Stimulated activated naive CD4-positive, alpha-beta T cell treated with Interleukin-2 at 50 U/mL for 16 hours (primary cell): ENCODE results near the gene CHRNA9.
"Not testable (repeated sequence)": the region's sequence is repeated elsewhere in the genome, so short reads cannot be mapped to it uniquely, and the experiment has no call there.

ENCODE experiments used
- DNase-seq: peaks from one replicate; lab custom pipeline; 2025; lab: John Stamatoyannopoulos, UW

CHRNA9 gene, protein sequence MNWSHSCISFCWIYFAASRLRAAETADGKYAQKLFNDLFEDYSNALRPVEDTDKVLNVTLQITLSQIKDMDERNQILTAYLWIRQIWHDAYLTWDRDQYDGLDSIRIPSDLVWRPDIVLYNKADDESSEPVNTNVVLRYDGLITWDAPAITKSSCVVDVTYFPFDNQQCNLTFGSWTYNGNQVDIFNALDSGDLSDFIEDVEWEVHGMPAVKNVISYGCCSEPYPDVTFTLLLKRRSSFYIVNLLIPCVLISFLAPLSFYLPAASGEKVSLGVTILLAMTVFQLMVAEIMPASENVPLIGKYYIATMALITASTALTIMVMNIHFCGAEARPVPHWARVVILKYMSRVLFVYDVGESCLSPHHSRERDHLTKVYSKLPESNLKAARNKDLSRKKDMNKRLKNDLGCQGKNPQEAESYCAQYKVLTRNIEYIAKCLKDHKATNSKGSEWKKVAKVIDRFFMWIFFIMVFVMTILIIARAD

GRCh38 chr4:40334591-40335524 is at the start of gene CHRNA9:
CHRNA9 (plus strand) TSS chr4:40335333; CDS start chr4:40335468, 135 bp downstream.
- no peak for DNase-seq

DNA sequence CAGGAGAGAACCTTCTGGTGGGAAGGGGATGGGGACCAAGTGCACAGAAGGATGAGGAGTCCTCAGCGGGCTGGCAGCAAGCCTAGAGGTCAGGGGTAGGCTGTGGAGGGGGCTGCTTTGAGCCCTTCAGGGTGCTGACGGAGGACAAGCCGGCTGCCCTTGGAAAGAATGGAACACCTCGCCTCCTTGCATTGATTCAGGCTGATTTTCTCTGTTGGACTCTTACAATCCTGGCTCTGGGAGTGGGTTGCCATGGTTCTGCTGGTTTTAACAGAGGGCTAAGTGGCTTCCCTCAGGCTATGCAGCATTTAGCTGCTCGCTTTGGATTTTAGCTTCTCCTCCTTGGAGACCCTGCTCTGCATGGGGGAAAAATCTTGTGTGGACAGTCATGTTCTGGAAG is 49.4 kb upstream of the CHRNA9 start:
- DNase-seq = no peak

DNA sequence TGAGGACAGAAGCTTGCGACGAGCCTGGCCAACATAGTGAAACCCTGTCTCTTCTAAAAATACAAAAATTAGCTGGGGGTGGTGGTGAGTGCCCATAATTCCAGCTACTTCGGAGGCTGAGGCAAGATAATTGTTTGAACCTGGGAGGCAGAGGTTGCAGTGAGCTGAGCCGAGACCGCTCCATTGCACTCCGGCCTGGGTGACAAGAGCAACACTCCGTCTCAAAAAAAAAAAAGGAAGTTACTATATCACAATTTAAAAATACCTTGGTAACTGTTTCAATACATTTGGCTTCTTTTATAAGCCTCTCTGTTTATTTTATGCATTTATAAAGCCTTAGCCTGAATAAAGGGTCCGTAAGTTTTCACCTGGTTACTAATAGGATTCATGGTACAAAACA is 46.6 kb upstream of the CHRNA9 start:
- DNase-seq = no peak

GRCh38 chr4:40289366-40290188 is 45.6 kb upstream of the CHRNA9 start:
- DNase-seq = peak; percentile 18

DNA sequence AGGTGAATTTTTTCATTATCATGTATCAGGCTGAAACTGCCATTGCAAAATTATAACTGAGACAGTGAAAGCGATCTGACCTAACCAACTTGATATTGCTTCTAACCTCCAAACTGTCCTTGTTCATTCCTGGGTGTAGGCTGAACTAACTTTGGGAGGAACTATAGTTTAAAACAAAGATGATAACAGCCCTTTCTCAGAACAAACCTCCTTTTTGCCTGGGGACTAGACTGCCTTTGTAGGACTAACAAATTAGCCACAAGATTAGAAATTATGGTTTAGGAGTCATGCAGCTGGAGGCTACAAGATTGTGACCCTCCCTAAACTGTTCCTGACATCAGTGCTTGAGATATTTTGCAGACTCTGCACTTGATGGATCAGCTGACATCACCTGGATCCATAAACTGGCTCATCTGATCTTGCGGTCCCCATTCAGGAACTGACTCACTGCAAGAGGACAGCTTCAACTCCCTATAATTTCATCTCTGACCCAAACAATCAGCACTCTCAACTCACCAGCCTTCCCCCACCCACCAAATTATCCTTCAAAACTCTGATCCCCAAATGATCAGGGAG is 44.4 kb upstream of the CHRNA9 start:
- peak; percentile 3 for DNase-seq

DNA sequence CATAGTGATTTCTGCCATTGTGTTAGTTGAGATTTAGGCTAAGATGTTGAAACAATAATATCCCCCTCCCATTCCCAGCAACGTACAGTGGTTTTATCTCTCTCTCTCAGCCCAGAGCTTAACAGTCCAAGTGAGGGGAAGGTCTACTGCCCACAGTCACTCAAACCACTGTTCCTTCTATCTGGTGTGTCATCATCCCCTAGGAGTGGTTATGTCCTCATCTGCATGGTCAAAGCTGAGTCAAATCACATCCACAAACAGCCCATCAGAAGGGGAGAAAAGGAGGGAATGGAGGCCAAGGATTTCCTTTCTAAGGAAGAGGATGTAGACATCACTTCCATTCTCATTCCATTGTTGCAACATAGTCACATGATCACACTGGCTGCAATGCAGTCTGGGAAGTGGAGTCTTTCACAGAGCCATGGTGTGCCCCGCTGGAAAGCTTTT is 42.8 kb upstream of the CHRNA9 start:
- DNase-seq = no peak

DNA sequence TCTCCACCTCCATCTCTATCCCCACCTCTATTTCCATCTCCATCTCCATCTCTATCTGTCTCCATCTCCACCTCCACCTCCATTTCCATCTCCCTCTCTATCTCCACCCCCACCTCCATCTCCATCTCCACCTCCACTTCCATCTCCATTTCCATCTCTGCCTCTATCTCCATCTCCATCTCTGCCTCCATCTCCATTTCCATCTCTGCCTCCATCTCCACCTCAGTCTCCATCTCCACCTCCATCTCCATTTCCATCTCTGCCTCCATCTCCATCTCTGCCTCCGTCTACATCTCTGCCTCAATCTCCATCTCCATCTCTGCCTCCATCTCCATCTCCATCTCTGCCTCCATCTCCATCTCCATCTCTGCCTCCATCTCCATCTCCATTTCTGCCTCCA is 40.8 kb upstream of the CHRNA9 start:
- DNase-seq = no peak

GRCh38 chr4:40295030-40295429 is 40.1 kb upstream of the CHRNA9 start:
- not testable (repeated sequence) for DNase-seq

DNA sequence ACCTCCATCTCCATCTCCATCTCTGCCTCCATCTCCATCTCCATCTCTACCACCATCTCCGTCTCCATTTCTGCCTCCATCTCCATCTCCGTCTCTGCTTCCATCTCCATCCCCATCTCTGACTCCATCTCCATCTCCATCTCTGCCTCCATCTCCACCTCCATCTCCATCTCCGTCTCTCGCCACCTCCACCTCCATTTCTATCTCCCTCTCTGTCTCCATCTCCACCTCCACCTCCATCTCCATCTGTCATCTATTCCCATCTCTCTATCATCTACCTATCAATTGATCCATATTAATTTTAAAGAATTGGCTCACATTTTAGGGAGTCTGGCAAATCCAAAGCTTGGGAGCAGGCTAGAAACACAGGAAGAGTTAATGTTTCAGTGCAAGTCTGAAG is 39.6 kb upstream of the CHRNA9 start:
- DNase-seq = no peak

- no peak for DNase-seq
Observed at GRCh38 chr4:40299126-40299525, 36.0 kb upstream of the CHRNA9 start.

- no peak for DNase-seq
Observed at GRCh38 chr4:40299811-40300292, 35.3 kb upstream of the CHRNA9 start.

DNA sequence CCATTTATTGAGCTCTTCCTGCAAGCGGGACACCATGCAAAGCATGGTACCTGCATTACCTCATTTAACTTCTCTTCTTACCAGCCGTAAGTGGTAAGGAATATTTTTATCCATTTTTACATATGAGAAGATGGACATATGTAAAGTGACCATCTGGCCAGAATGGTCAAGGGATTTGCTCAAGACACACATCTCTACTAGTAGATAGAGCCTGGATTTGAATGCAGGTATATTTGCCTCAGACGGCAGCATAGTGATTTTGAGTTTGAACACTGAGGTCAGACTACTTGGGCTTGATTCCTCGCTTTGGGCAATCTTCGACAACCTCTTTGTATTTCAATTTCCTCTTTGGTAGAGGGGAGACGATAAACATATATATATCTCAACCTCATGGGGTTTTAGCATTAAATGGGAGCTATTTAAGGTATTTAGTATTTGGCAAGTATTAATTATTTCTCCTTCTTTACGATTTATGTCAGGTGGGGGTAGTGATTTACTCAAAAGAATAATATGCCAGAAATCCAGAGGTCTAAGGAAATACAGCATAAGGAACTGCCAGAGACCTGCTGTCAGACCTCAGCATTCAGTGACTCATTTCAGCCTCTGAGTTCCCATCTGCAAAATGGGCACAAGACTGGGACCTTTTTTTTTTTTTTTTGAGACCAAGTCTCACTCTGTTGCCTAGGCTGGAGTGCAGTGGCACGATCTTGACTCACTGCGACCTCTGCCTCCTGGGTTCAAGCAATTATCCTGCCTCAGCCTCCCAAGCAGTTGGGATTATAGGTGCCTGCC is 34.6 kb upstream of the CHRNA9 start:
- DNase-seq = no peak

- DNase-seq = no peak
Observed at GRCh38 chr4:40301603-40302002, 33.5 kb upstream of the CHRNA9 start.

DNA sequence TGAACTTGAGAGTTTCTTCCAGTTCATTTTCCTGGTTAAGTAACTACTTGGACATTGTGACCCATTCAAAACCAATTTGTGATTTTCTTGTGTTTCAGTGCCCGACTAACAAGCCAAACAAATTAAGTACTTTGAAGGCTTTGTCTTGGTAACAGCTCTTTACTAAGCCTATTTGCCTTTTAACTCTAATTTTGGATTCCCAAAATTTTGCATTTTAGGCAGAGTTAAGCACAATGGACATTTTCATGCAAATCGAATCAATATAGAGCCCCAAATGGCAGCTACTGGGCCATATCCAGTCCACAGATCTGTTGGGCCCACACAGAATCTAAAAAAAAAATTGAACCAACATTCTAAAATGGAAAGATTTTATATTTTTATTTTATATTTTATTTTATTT is 31.4 kb upstream of the CHRNA9 start:
- DNase-seq = no peak

DNA sequence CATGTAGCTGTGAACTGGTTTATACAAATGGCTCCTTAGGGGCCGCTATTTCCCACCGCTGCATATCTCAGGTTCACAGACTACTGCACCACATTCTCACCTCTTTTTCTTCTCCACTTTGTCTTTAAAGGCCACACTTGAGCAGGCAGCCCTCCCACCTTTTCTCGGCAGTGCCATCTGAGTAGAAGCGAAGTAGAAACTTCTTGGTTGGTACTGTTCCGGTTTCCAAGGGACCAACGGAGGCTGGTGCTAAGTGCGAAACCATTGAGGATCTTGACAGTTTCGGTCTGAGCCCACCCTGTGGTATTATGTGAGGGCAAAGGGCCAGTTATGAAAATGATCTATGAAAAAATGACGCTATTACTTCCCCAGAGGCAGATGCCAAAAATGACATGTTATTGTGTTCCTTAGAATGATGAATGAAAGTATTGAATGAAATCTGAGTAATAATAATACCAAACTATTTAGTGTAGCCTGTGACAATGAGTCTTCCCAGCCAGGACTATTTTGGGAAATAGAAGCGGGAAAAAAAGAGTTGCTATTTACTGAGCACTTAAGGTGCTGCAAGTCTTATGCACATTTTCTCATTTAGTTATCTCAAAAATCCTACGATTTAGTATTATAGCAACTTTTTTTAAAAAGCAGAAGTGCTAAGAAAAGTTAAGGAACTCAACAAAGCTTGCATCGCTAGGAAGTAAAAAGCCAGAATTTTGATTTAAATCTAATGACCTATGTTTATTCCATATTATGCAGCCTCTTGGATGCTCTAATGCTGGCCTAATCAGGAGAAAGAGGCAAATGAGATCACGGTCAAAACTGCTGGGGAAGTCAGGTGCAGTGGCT is 29.6 kb upstream of the CHRNA9 start:
- DNase-seq = no peak

GRCh38 chr4:40306226-40306625 is 28.9 kb upstream of the CHRNA9 start:
- DNase-seq = no peak

- DNase-seq = no peak
Observed at GRCh38 chr4:40306976-40307375, 28.2 kb upstream of the CHRNA9 start.

DNA sequence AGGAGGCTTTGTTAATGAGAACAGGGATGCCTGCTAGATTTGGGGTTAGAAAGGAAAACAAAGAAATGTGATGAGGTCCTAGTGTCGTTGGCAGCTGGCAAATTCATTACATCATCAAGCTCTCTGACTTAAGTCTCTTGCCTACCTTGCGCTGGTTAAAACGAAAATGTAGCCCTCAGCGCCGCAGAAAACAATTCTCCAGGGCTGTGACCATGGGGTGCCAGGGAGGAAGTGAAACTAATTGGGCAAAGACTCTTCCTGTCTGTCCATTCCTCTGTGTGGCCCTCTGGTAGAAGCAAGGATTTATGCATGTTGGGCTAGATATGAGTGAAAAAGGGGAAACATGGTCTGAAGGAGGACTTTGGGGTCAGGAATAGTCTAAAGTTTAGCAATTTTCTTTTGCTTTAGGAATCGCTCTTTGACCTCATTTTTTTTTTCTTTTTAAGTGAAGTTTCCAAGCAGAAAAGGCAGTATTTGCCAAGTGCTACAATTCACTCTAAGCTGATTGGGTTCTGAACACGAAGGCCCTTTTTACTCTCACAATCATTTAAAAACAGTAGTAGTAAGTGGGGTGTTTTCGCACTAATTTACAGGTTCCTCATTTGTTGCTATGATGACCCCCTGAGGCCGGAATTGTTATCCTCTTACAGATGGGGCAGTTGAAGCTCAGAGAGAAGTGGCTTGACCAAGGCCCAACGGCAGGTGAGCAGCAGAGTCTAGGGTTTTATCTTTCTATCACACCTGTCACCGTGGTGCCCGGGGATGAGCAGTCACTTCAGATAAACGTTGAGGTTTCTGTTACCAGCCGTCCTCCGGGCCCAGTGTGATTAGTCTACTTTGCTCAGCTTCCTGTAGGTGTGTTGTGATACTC is 27.3 kb upstream of the CHRNA9 start:
- DNase-seq = no peak
